SJSA1 (cell line): ENCODE data around the gene LRP5. TPM values are rescaled to one million over a fixed set of nuclear protein-coding genes. Genes with fewer than 3 reads are reported as not detected.

Experiments used
- DNase-seq, 2 experiments: peaks; one replicate each; pipeline ENCODE4 v3.0.0-alpha.2; 2015 to 2020; ENCODE audit warnings: low spot score in 2 of 2, low read depth in 1 of 2
- H3K27ac ChIP-seq: fragments of 250-450 bp; sonication (Bioruptor Pico); 2 replicates; pipeline ENCODE4 v1.5.1; 2020; ENCODE audit warnings: mild to moderate bottlenecking, moderate library complexity
- H3K27me3 ChIP-seq: fragments of 250-450 bp; sonication (Bioruptor Pico); replicated peaks from 2 replicates; pipeline ENCODE4 v1.5.1; 2020; ENCODE audit warnings: mild to moderate bottlenecking, moderate library complexity
- H3K36me3 ChIP-seq: fragments of 250-450 bp; sonication (Bioruptor Pico); 2 replicates; pipeline ENCODE4 v1.5.1; 2020; ENCODE audit warnings: mild to moderate bottlenecking
- H3K4me1 ChIP-seq: fragments of 250-450 bp; sonication (Bioruptor Pico); replicated peaks from 2 replicates; pipeline ENCODE4 v1.6.1; 2021; ENCODE audit warnings: mild to moderate bottlenecking
- H3K4me3 ChIP-seq: fragments of 250-450 bp; sonication (Bioruptor Pico); 2 replicates; pipeline ENCODE4 v1.5.1; 2020; ENCODE audit warnings: mild to moderate bottlenecking
- H3K9me3 ChIP-seq: fragments of 250-450 bp; sonication (Bioruptor Pico); replicated peaks from 2 replicates; pipeline ENCODE4 v1.5.1; 2020; ENCODE audit warnings: mild to moderate bottlenecking
- total RNA-seq: library from RNA; depleted of rRNA; stranded (reverse); fragments of >200 nt; shearing (Covaris generic); gene quantifications from 2 replicates; pipeline ENCODE4 v1.2.3, GENCODE V29; 2014

Gene LRP5
- total RNA-seq, 1 experiment from 2014 or later, result 32.2 TPM

DNA sequence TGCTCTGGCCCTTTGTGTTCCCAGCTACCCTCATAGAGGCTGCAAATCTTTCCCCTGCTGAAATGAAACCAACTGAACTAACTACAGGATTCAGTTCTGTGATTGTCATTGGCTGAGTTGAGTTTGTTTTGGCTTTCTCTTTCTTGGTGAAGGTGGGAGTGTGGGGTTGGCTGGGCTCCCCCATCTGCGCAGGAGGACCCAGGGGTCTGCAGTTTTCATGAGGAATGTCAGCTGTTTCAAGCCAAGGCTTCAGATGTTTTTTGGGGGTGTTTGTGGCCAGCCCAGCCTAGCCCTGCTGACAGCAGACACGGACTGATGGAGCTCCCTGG, 34.0 kb downstream of the LRP5 start:
- Histone ChIP-seq H3K36me3 (peaks cover 4% of the 10 kb centered on the region; the same call in 1 of the 2 replicates), H3K27ac (no peak overlapping the region), H3K9me3 (no peaks in the 10 kb centered on the region), H3K4me1 (peaks cover 18% of the 10 kb centered on the region), H3K27me3 (no peaks in the 10 kb centered on the region), H3K4me3 (no peak overlapping the region)
- DNase-seq, result no peak

DNA sequence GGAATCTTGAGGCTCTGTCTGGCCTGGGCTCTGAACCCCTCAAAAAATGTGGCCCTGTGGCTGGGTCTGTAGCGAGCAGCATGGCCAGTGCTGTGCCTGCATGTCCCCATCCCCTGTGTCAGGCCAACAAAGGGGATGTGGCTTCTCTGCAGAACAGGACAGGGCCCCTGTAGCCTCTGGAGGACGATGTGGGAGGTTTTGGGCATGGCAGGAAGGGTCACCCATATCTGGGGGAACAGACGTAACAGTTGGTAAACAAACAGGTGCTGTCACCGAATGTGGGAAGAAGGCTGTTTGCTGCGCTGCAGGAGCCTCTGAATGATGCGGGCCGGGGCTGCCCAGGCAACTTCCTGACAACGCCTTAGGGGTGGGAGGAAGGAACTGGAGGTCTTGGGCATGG, 35.0 kb downstream of the LRP5 start:
- no peak overlapping the region for H3K27ac ChIP-seq
- H3K4me3 ChIP-seq, result no peak overlapping the region
- H3K36me3 ChIP-seq, result peaks cover 4% of the 10 kb centered on the region; the same call in 1 of the 2 replicates
- no peaks in the 10 kb centered on the region for H3K9me3 ChIP-seq
- DNase-seq, result no peak
- H3K27me3 ChIP-seq, result no peaks in the 10 kb centered on the region
- H3K4me1 ChIP-seq, result peaks cover 8% of the 10 kb centered on the region

DNA sequence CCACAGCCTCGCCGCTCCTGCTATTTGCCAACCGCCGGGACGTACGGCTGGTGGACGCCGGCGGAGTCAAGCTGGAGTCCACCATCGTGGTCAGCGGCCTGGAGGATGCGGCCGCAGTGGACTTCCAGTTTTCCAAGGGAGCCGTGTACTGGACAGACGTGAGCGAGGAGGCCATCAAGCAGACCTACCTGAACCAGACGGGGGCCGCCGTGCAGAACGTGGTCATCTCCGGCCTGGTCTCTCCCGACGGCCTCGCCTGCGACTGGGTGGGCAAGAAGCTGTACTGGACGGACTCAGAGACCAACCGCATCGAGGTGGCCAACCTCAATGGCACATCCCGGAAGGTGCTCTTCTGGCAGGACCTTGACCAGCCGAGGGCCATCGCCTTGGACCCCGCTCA, 35.5 kb downstream of the LRP5 start:
- H3K27ac ChIP-seq, result no peak overlapping the region
- no peaks in the 10 kb centered on the region for H3K27me3 ChIP-seq
- no peak for DNase-seq
- peaks cover 5% of the 10 kb centered on the region for H3K4me1 ChIP-seq
- H3K9me3 ChIP-seq, result no peaks in the 10 kb centered on the region
- H3K4me3 ChIP-seq, result no peak overlapping the region
- H3K36me3 ChIP-seq, result peaks cover 4% of the 10 kb centered on the region

DNA sequence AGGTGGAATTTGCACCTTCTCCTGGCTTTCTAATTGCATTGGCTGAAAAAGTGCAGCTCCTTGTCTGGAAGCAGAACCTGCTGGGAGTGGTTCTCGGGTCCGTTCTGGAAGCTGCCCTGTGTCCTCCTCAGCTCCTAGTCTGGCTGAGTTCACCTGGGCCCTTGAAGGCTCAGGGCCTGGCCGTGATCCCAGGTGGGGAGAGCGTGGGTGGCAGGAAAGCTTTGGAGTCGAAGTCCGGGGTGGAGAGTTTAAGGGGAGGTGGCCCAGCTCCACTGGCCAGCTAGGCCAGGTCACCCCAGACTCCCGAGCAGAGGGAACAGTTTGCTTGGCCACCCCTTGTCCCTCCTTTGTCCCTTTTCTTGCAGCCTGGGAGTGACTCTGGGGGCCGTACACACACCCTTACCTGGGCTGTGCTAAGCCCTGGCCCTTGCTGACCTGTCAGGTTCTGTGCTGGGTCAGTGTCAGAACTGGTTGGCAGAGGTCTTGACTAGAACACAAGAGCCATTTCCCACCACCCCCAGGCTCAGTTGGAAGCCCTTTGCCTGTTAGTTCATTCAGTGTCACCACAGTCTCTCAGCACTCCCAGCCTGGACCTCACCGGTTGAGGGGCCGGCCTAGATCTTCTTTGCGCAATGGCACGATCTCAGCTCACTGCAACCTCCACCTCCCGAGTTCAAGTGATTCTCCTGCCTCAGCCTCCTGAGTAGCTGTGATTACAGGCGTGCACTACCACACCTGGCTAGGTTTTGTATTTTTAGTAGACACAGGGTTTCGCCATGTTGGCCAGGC, 37.3 kb downstream of the LRP5 start:
- no peak for DNase-seq
- Histone ChIP-seq H3K27ac (no peak overlapping the region), H3K27me3 (no peaks in the 10 kb centered on the region), H3K4me3 (no peak overlapping the region), H3K36me3 (peaks cover 5% of the 10 kb centered on the region), H3K9me3 (no peaks in the 10 kb centered on the region), H3K4me1 (peaks cover 20% of the 10 kb centered on the region)

DNA sequence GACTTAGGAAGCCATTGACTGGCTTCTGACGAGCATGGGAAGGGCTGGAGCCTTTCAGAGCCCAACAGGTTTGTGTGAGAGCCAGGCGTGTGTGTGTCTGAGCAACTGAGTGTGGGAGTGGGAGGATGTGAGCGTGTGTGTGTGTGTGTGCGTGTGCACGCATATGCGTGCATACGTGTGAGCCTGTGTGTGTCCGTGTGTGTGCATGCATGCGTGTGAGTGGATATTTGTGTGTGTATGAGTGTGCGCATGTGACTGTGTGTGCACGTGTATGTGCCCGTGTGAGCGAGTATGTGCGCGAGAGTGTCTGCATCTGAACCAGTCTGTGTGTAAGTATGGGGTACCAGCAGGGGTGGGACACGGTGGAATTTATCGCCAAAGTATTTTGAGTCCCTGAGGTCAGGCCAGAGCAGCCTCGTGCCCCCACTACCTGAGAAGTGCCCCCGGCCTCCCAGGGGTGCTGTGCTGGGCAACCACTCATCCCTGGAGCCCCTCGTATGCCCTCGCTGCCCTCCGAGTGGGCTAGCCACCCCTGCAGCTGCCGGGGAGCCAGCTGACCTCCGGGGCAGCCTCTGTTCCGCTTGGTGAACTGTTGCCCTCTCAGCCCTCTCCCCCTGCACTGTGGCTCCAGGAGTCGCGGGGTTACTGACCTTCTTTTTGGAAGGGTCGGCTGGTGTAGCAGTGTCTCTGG, 38.5 kb downstream of the LRP5 start:
- no peak for DNase-seq
- Histone ChIP-seq H3K4me1 (peaks cover 29% of the 10 kb centered on the region), H3K36me3 (peaks cover 9% of the 10 kb centered on the region), H3K27ac (no peak overlapping the region), H3K9me3 (no peaks in the 10 kb centered on the region), H3K4me3 (no peak overlapping the region), H3K27me3 (no peaks in the 10 kb centered on the region)

DNA sequence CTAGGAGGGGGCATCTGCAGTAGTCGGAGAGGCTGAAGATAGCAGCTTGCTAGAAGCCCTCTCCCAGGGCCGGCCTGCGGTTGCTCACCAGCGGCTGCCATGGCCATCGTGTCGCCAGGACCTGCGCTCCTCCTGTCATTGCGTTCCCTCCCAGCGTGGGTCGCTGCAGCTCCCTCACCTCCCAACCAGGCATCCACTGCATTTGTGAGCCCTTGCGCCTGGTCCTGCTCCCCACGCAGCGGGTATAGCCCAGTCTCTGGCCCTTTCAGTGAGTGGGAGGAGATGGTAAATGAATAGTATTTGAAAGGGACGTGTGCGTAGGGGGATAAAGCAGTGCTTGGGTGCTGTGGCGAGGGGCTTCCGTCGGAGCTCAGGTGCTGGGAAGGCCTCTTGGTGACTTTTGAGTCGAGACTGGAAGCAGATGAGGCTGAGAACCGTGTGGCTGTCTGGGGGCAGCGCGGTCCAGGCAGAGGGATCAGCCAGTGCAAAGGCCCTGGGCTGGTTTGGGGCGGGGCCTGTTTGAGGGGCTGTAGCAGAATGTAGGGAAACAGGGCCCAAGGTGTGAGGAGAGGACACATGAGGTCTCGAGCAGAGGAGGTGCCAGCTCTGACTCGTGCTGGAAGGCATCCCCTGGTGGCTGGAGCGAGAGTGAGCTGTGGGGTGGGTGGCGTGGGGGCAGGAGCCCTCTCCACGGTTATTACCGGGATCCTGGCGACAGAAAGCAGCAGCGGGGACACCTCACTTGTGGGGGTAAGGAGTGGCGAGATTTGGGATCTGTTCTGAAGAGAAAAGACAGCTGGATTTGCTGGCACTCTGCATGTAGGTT, 39.3 kb downstream of the LRP5 start:
- Histone ChIP-seq H3K9me3 (no peaks in the 10 kb centered on the region), H3K4me3 (no peak overlapping the region), H3K27ac (no peak overlapping the region), H3K27me3 (no peaks in the 10 kb centered on the region), H3K4me1 (peaks cover 29% of the 10 kb centered on the region), H3K36me3 (peaks cover 9% of the 10 kb centered on the region)
- no peak for DNase-seq

DNA sequence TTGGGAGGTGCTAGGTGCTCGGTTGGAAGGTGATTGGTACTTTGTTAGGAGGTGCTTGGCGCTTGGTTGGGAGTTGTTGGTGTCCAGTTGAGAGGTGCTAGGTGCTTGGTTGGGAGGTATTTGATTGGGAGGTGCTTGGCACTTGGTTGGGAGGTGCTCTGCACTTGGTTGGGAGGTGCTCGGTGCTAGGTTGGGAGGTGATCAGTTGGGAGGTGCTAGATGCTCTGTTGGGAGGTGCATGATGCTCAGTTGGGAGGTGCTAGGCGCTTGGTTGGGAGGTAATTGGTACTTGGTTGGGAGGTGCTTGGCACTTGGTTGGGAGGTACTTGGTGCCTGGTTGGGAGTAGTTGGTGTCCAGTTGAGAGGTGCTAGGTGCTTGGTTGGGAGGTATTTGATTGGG, 40.2 kb downstream of the LRP5 start:
- H3K27ac ChIP-seq, result no peak overlapping the region

DNA sequence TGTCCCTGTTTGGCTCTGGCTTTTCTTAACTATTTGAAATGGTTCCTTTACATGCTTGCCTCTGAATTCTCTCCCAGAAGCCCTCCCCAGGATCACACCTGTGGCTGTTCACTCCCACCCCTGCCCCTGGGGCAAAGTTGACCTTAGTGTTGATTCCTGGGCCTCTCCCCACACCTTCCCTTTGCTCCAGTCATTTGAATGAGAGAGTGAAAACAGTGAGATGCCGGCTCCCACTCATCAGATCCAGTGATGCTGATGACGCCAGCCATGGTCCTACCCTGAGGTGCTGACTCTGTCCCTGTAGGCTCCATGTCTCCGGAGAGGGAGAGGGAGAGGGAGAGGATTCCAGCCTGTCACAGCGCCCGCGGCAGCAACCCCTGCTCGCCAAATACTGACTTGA, 40.7 kb downstream of the LRP5 start:
- Histone ChIP-seq H3K4me1 (peaks cover 29% of the 10 kb centered on the region), H3K36me3 (peaks cover 12% of the 10 kb centered on the region), H3K27ac (peak overlapping the region; percentile 59), H3K9me3 (no peaks in the 10 kb centered on the region), H3K4me3 (no peak overlapping the region), H3K27me3 (no peaks in the 10 kb centered on the region)
- DNase-seq, result no peak

More for the DNA sequence above, 40.2 kb downstream of the LRP5 start:
- Histone ChIP-seq H3K36me3 (peaks cover 10% of the 10 kb centered on the region), H3K4me3 (no peak overlapping the region), H3K27me3 (no peaks in the 10 kb centered on the region), H3K4me1 (peaks cover 29% of the 10 kb centered on the region), H3K9me3 (no peaks in the 10 kb centered on the region)
- no peak for DNase-seq

DNA sequence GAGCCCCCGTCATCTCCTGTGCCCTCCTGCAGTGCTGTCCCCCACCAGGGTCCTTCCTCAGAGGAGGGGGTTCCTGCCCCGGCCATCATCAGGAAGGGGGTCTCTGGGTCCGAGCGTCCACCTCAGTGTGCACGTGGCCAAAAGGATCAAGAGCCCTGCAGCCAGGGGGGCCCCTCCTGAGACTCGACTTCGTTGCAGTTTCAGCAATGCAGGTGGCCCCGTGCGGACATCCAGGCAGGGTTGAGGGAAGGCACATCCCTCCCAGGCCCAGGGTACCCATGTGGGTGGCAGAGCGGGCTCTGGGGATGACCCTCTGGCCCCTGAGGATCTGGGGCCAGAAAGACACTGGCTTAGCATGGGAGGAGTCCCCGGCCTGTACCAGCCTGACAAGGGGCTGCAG, 41.3 kb downstream of the LRP5 start:
- Histone ChIP-seq H3K27me3 (no peaks in the 10 kb centered on the region), H3K27ac (peak overlapping the region; percentile 59), H3K4me1 (peaks cover 29% of the 10 kb centered on the region), H3K9me3 (no peaks in the 10 kb centered on the region), H3K4me3 (no peak overlapping the region), H3K36me3 (peaks cover 18% of the 10 kb centered on the region)
- no peak for DNase-seq

DNA sequence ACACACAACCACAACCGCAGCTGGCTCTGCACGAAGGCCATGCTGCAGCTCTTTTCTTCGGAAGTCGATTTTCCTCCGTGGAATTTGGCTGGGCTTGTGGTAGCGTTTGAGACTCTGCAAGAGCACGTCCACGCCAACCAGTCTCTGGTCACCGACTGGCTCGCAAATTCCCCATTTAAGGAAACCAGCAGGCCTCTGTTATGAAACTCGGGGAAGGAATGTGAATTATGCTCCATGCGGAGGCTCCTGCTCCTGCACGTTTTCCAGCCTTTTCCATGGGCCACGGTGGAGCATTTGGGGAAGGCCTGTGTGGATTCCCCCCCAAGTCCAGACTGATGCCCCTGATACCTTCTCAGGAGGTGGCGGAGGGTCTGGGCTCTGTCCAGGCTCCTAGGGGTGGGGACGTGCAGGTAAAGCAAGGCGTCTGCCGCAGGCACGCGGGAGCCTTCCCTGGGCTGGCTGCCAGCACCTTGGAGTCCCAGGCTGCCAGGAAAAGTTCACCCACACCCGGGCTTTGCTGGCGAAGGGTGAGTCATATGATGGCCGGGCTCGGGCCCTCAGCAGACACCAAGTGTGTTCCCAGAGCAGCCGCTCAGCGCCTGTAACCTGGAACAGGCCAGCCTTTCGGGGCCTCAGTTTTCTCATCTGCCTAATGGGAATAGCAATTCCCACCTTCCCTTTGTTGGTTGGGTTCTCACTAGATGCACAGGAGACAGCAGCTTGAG, 41.9 kb downstream of the LRP5 start:
- no peak overlapping the region for H3K4me3 ChIP-seq
- DNase-seq, result peak; percentile 98 to 99
- no peaks in the 10 kb centered on the region for H3K9me3 ChIP-seq

DNA sequence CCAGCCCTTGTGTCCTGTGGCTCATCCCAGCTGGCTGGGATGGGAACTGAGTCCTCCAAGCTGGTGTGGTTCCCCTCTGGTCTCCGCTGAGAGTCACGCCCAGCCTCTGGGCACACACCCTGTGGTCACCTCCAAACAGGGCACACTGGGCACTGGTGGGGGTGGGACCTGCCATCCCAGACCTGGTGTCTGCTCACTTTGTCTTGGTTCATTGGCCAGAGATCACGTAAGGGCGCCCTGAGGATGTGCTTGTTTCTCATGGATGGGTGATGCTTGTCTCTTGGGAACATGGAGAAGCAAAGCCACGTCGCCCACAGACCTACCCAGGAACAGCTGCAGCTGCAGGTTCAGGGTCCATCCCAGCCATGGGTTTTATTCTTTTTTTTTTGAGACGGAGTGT, 43.1 kb downstream of the LRP5 start:
- no peak for DNase-seq
- Histone ChIP-seq H3K27ac (no peak overlapping the region), H3K4me3 (no peak overlapping the region)

More for the DNA sequence above, 41.9 kb downstream of the LRP5 start:
- H3K4me1 ChIP-seq, result peaks cover 29% of the 10 kb centered on the region
- H3K36me3 ChIP-seq, result peaks cover 24% of the 10 kb centered on the region
- peak overlapping the region; percentile 59 for H3K27ac ChIP-seq
- no peaks in the 10 kb centered on the region for H3K27me3 ChIP-seq

DNA sequence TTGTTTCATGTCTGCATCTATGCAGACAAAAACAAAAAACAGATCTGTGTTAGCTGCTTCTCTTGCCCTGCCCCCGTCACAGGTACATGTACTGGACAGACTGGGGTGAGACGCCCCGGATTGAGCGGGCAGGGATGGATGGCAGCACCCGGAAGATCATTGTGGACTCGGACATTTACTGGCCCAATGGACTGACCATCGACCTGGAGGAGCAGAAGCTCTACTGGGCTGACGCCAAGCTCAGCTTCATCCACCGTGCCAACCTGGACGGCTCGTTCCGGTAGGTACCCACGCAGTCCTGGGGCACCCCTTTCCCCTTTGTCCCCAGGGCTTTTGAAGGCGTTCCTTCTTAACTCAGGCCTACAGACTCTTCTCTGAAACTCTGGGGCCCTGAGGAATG, 45.2 kb downstream of the LRP5 start:
- Histone ChIP-seq H3K27me3 (no peaks in the 10 kb centered on the region), H3K4me3 (no peak overlapping the region), H3K27ac (no peak overlapping the region), H3K36me3 (peaks cover 30% of the 10 kb centered on the region), H3K4me1 (peaks cover 29% of the 10 kb centered on the region), H3K9me3 (no peaks in the 10 kb centered on the region)
- no peak for DNase-seq

More for the DNA sequence above, 43.1 kb downstream of the LRP5 start:
- peaks cover 29% of the 10 kb centered on the region for H3K4me1 ChIP-seq
- no peaks in the 10 kb centered on the region for H3K9me3 ChIP-seq
- no peaks in the 10 kb centered on the region for H3K27me3 ChIP-seq
- peaks cover 28% of the 10 kb centered on the region for H3K36me3 ChIP-seq

DNA sequence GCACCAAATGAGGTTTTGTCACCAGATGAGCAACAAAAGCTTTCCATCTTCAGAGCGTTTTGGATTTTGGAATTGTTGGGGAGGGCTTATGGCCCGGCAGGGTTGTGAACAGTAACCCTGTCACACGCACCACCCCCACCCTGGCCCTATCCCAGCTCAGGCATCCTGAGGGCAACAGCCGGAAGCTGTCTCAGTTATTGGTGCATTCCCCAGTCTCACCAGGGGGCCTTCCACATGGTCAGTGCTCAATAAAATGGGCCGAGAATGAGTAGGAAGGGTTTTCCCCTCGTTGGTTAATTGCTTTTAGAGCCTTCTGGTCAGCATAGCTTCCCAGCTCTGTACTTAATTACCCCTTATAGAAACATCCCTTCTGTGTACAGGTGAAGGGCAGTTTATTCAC, 46.0 kb downstream of the LRP5 start:
- Histone ChIP-seq H3K4me3 (no peak overlapping the region), H3K4me1 (peaks cover 22% of the 10 kb centered on the region), H3K36me3 (peaks cover 30% of the 10 kb centered on the region), H3K27me3 (no peaks in the 10 kb centered on the region), H3K9me3 (no peaks in the 10 kb centered on the region), H3K27ac (no peak overlapping the region)
- no peak for DNase-seq
